Parathyroid adenoma (tissue), 2 donors: ENCODE results near the gene MAS1.

Source experiments
- H2AFZ ChIP-seq: fragments of 300-600 bp; sonication (generic); one replicate; pipeline ENCODE4 v1.7.0; 2017; ENCODE audit warnings: antibody characterized with exemption, mild to moderate bottlenecking
- H3K27ac ChIP-seq: fragments of 300-600 bp; sonication (generic); one replicate; pipeline ENCODE4 v1.7.0; 2017
- H3K27me3 ChIP-seq: fragments of 300-600 bp; sonication (generic); one replicate; pipeline ENCODE4 v1.7.0; 2017; ENCODE audit warnings: low read length; ENCODE audit not compliant: control insufficient read depth, insufficient read depth
- H3K36me3 ChIP-seq: fragments of 300-600 bp; sonication (generic); one replicate; pipeline ENCODE4 v1.7.0; 2017; ENCODE audit warnings: low read length; ENCODE audit not compliant: control insufficient read depth, insufficient read depth
- H3K4me1 ChIP-seq: fragments of 300-600 bp; sonication (generic); one replicate; pipeline ENCODE4 v1.7.0; 2017; ENCODE audit warnings: control low read depth
- H3K4me2 ChIP-seq: fragments of 300-600 bp; sonication (generic); one replicate; pipeline ENCODE4 v1.7.0; 2017; ENCODE audit warnings: low read length
- H3K4me3 ChIP-seq: fragments of 300-600 bp; sonication (generic); one replicate; pipeline ENCODE4 v1.7.0; 2017; ENCODE audit warnings: low read depth, low read length
- H3K79me2 ChIP-seq: fragments of 300-600 bp; sonication (generic); one replicate; pipeline ENCODE4 v1.7.0; 2017; ENCODE audit warnings: control low read depth
- H3K9ac ChIP-seq: fragments of 300-600 bp; sonication (generic); one replicate; pipeline ENCODE4 v1.7.0; 2017; ENCODE audit warnings: mild to moderate bottlenecking
- H3K9me3 ChIP-seq: fragments of 300-600 bp; sonication (generic); one replicate; pipeline ENCODE4 v1.7.0; 2017; ENCODE audit warnings: low read length; ENCODE audit not compliant: control insufficient read depth
- TF ChIP-seq, protein P1 (sequence below): fragments of 300-600 bp; sonication (generic); IDR thresholded peaks from one replicate; pipeline ENCODE4 v1.7.0; 2017; ENCODE audit warnings: antibody characterized with exemption, mild to moderate bottlenecking
- donor health status: primary hyperparathyroidism.

MAS1 gene

DNA sequence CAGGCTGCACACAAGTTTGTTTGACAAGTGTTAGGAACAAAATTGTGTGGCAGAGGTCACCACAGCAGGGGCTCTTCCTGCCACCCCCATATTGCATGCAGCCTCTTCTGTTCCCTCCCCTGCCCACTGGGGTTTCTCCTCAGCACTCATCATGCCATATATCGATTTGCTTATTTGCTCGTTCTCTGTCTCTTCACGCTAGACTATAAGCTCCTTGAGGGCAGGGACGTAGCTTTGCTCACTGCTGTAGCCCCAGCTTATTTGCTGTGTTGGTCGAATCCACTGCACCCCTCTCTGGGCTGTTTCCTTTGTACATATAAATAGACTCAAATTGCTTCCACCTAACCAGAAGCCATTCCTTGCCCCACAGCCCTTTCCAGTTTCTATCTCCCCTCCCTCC lies 19.6 kb downstream of the MAS1 start:
- TF ChIP-seq, protein P1, sequence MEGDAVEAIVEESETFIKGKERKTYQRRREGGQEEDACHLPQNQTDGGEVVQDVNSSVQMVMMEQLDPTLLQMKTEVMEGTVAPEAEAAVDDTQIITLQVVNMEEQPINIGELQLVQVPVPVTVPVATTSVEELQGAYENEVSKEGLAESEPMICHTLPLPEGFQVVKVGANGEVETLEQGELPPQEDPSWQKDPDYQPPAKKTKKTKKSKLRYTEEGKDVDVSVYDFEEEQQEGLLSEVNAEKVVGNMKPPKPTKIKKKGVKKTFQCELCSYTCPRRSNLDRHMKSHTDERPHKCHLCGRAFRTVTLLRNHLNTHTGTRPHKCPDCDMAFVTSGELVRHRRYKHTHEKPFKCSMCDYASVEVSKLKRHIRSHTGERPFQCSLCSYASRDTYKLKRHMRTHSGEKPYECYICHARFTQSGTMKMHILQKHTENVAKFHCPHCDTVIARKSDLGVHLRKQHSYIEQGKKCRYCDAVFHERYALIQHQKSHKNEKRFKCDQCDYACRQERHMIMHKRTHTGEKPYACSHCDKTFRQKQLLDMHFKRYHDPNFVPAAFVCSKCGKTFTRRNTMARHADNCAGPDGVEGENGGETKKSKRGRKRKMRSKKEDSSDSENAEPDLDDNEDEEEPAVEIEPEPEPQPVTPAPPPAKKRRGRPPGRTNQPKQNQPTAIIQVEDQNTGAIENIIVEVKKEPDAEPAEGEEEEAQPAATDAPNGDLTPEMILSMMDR, result no peak
- Histone ChIP-seq H3K4me2 (no peak overlapping the region), H2AFZ (no peak overlapping the region), H3K36me3 (no peaks in the 10 kb centered on the region), H3K79me2 (no peaks in the 10 kb centered on the region), H3K27me3 (no peaks in the 10 kb centered on the region), H3K27ac (no peak overlapping the region), H3K4me3 (no peak overlapping the region), H3K9ac (no peak overlapping the region), H3K9me3 (no peaks in the 10 kb centered on the region), H3K4me1 (no peaks in the 10 kb centered on the region)

GRCh38 chr6:159913375-159913774 lies 22.6 kb downstream of the MAS1 start:
- Histone ChIP-seq H3K9me3 (no peaks in the 10 kb centered on the region), H3K9ac (no peak overlapping the region), H3K4me2 (no peak overlapping the region), H2AFZ (no peak overlapping the region), H3K27ac (no peak overlapping the region), H3K4me1 (no peaks in the 10 kb centered on the region), H3K36me3 (no peaks in the 10 kb centered on the region), H3K79me2 (no peaks in the 10 kb centered on the region), H3K27me3 (no peaks in the 10 kb centered on the region), H3K4me3 (no peak overlapping the region)
- TF ChIP-seq, protein P1, result no peak

DNA sequence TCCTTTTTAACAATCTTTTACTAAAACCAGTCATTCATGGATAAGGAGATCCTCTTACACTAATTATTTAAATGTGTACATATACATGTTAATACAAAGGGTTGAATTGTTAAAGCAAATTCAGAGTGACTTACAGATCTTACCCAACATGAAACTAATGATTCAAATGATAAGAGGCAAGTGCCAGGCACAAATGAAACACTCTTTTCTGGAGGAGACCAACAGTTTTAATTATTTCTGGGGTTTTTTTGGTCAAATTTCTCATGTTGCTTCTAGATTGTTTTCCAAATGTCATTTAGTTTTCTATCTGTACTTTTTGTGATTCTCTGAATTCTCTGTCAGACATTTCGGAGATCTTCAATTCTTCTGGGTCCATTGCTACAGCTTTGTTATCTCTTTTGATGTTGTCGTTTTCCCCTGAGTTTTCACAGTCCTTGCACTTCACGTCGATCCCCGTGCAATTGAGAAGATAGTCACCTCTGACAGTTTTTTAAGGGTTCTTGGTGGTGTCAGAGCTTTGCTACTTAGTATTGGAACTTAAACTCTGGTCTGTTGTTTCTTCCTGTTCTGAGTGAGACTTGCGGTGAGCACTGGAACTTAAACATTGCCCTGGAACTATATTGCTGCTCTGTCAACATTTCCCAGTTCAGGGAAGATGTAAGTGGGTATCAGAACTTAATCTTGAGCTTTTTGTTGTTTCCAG lies 23.2 kb downstream of the MAS1 start:
- Histone ChIP-seq H3K79me2 (no peaks in the 10 kb centered on the region), H3K27me3 (no peaks in the 10 kb centered on the region), H3K4me2 (no peak overlapping the region), H3K4me3 (no peak overlapping the region), H3K9ac (no peak overlapping the region), H3K4me1 (no peaks in the 10 kb centered on the region), H3K36me3 (no peaks in the 10 kb centered on the region), H2AFZ (no peak overlapping the region), H3K9me3 (no peaks in the 10 kb centered on the region), H3K27ac (no peak overlapping the region)
- TF ChIP-seq, protein P1, result no peak

- H3K9me3 ChIP-seq, result no peaks in the 10 kb centered on the region
- no peak overlapping the region for H2AFZ ChIP-seq
- no peak overlapping the region for H3K4me3 ChIP-seq
- H3K27ac ChIP-seq, result no peak overlapping the region
- H3K9ac ChIP-seq, result no peak overlapping the region
- H3K27me3 ChIP-seq, result no peaks in the 10 kb centered on the region
- no peaks in the 10 kb centered on the region for H3K4me1 ChIP-seq
- no peaks in the 10 kb centered on the region for H3K36me3 ChIP-seq
- no peak overlapping the region for H3K4me2 ChIP-seq
- TF ChIP-seq, protein P1, result no peak
- no peaks in the 10 kb centered on the region for H3K79me2 ChIP-seq
Measured at GRCh38 chr6:159914565-159914923, 23.8 kb downstream of the MAS1 start.

GRCh38 chr6:159915397-159915796 lies 24.6 kb downstream of the MAS1 start:
- Histone ChIP-seq H3K36me3 (no peaks in the 10 kb centered on the region), H3K79me2 (no peaks in the 10 kb centered on the region), H3K27ac (no peak overlapping the region), H3K9ac (no peak overlapping the region), H3K9me3 (no peaks in the 10 kb centered on the region), H3K4me3 (no peak overlapping the region), H2AFZ (no peak overlapping the region), H3K4me1 (no peaks in the 10 kb centered on the region), H3K27me3 (no peaks in the 10 kb centered on the region), H3K4me2 (no peak overlapping the region)
- TF ChIP-seq, protein P1, result no peak
